ENCODE data around the gene PSMG3. TPM values are rescaled to one million over a fixed set of nuclear protein-coding genes. Genes with fewer than 3 reads are reported as not detected.

Gene PSMG3
- total RNA-seq, 1 donor from 2014 or later, result 11.2 TPM

GRCh38 chr7:1534330-1535099, 35.3 kb downstream of the PSMG3 start:
- Histone ChIP-seq H3K27ac (replicated peaks) (peak overlapping the region; percentile 99), H3K36me3 (peaks cover 5% of the 10 kb centered on the region), H3K27me3 (ENCODE audit: low read depth) (no peaks in the 10 kb centered on the region), H3K4me1 (peaks cover 91% of the 10 kb centered on the region), H3K9me3 (replicated peaks) (no peaks in the 10 kb centered on the region), H3K4me3 (peak overlapping the region; percentile 76)
- TF ChIP-seq CTCF (IDR thresholded peaks at IDR 0.05; ENCODE audit: borderline replicate concordance), result no peak
- DNase-seq, result no peak
- intact Hi-C loops (cut with micrococcal nuclease), result no loop called here

DNA sequence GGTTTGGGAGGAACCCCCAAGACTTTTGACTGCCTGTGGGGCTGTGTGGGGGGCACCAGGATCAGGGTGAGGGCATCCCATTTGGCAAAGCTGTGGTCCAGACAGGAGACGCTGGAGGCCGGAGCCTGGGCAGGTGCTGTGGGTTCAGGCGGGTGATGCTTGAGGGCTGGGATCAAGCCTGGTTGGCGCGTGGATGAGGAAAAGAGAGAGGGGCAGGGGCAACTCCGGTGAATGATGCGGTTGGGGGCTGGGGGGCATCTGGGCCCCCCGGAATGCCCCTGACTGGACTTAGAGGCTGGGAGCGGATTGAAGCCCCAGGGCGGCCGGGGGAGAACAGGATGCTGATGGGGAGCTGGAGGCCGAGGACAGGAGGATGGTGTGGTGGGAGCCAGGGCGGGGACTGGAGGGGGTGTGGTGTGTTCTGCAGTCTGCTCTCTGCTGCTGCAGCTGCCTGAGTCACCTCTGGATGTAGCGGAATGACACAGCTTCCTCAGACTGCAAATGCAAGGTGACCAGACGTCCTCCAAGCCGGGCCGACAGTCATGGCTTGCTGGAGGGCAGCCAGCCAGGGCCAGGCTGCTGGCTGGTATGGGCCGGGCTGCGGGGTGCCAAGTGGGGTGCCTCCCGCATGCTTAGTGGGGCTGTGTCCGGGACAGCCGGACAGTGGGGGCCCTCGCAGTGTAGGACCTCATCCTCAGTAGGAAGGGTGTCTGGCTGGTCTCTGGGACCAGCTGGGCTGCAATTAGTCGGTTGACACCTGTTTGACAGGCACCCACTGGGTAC, 36.1 kb downstream of the PSMG3 start:
- Histone ChIP-seq H3K4me3 (peak overlapping the region; percentile 76), H3K27me3 (ENCODE audit: low read depth) (no peaks in the 10 kb centered on the region), H3K27ac (replicated peaks) (peak overlapping the region; percentile 99), H3K4me1 (peaks cover 83% of the 10 kb centered on the region), H3K36me3 (no peaks in the 10 kb centered on the region), H3K9me3 (replicated peaks) (no peaks in the 10 kb centered on the region)
- TF ChIP-seq CTCF (IDR thresholded peaks at IDR 0.05; ENCODE audit: borderline replicate concordance), result no peak
- intact Hi-C loops (cut with micrococcal nuclease), result no loop called here
- peak; percentile 54 for DNase-seq

GRCh38 chr7:1533255-1533546, 36.6 kb downstream of the PSMG3 start:
- H3K9me3 ChIP-seq (replicated peaks), result no peaks in the 10 kb centered on the region
- peaks cover 78% of the 10 kb centered on the region for H3K4me1 ChIP-seq
- H3K4me3 ChIP-seq, result peak overlapping the region; percentile 76
- no peaks in the 10 kb centered on the region for H3K36me3 ChIP-seq
- peak overlapping the region; percentile 99 for H3K27ac ChIP-seq (replicated peaks)
- no peaks in the 10 kb centered on the region for H3K27me3 ChIP-seq (ENCODE audit: low read depth)
- no peak for DNase-seq
- intact Hi-C loops (cut with micrococcal nuclease), result no loop called here
- no peak for TF ChIP-seq CTCF (IDR thresholded peaks at IDR 0.05; ENCODE audit: borderline replicate concordance)

DNA sequence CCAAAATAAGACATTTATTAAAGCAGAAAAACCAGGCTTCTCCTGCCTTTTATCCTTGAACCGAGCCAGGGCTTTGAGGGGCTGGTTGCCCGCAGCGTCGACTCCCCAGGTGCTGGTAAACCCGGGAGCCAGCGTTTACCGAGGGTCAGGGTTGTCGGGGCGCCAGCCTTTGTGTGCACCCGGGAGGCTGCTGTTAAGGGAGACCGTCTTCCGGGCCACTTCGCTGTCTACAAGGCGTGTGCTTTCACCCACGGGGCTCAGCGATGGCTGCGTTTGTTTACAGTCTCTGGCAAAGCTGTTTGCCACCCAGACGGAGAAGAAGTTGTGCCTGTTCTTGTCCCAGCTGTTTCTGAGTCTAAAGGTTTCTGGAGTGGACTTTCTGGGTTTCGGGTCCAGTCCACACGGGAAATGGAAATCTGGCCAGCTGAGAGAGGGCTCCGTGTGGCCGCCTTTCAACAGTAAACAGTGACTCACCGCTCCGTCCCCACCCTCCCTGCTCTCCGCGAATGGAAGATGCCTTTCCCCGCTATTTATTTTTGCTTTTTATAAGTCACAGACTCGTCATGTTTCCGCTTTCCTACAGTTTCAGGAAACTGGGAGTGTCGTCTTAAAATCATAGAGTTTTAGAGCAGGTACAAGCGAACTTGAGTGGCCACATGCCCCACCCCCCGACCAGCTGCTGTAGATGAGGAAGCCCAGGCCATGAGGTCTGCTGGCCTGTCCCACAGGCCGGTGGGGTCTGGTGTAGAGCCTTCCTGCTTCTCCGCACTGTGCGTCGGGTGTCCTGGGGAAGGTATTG, 37.2 kb downstream of the PSMG3 start:
- Histone ChIP-seq H3K27me3 (ENCODE audit: low read depth) (no peaks in the 10 kb centered on the region), H3K4me1 (peaks cover 73% of the 10 kb centered on the region), H3K36me3 (no peaks in the 10 kb centered on the region), H3K9me3 (replicated peaks) (no peaks in the 10 kb centered on the region), H3K4me3 (peak overlapping the region; percentile 76), H3K27ac (replicated peaks) (peak overlapping the region; percentile 99)
- intact Hi-C loops (cut with micrococcal nuclease), result no loop called here
- DNase-seq, result peak; percentile 74
- TF ChIP-seq CTCF (IDR thresholded peaks at IDR 0.05; ENCODE audit: borderline replicate concordance), result no peak

- H3K36me3 ChIP-seq, result no peaks in the 10 kb centered on the region
- no peaks in the 10 kb centered on the region for H3K27me3 ChIP-seq (ENCODE audit: low read depth)
- intact Hi-C loops (cut with micrococcal nuclease), result no loop called here
- no peak for TF ChIP-seq CTCF (IDR thresholded peaks at IDR 0.05; ENCODE audit: borderline replicate concordance)
- peak overlapping the region; percentile 99 for H3K27ac ChIP-seq (replicated peaks)
- H3K4me1 ChIP-seq, result peaks cover 66% of the 10 kb centered on the region
- no peak for DNase-seq
- no peaks in the 10 kb centered on the region for H3K9me3 ChIP-seq (replicated peaks)
- H3K4me3 ChIP-seq, result peak overlapping the region; percentile 76
Measured at GRCh38 chr7:1531979-1532455, 37.8 kb downstream of the PSMG3 start.

Measured in left ventricle myocardium inferior (tissue), 1 donor.